ENCODE data around the gene RAB3A.

Gene RAB3A

DNA sequence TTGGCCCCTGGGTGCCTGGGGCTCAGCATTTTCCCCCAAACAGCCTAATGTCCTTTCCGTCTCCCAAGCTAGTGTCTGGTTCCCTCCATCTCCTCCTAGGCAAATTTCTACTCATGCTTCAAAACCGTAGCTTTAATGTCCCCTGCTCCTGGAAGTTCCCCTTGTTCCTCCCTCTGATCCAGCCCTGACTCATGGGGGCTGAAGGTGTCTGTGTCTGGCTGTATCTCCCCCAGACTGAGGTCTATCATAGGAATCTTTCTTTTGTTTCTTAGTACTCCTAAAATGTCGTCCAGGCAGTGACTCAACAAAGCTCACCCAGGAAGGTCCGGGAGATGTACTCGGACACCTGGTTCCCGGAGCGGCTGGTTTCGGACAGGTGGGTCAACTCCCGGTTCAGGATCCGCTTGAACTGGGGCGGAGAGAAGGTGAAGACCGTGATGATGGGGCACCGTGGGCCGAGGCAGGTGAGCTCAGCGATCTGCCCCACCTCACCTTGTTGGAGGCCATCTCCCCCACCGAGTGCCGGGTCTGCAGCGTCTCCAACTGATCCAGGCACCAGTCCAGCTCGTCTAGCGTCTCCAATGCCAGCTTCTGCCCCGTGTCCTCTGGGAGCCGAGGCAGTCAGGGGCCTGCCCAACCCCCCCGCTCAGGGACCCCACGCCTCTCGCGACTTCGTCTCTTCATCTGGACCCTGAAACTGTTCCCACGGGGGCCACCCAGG lies 16.2 kb upstream of the RAB3A start:
- TF ChIP-seq, protein P1, sequence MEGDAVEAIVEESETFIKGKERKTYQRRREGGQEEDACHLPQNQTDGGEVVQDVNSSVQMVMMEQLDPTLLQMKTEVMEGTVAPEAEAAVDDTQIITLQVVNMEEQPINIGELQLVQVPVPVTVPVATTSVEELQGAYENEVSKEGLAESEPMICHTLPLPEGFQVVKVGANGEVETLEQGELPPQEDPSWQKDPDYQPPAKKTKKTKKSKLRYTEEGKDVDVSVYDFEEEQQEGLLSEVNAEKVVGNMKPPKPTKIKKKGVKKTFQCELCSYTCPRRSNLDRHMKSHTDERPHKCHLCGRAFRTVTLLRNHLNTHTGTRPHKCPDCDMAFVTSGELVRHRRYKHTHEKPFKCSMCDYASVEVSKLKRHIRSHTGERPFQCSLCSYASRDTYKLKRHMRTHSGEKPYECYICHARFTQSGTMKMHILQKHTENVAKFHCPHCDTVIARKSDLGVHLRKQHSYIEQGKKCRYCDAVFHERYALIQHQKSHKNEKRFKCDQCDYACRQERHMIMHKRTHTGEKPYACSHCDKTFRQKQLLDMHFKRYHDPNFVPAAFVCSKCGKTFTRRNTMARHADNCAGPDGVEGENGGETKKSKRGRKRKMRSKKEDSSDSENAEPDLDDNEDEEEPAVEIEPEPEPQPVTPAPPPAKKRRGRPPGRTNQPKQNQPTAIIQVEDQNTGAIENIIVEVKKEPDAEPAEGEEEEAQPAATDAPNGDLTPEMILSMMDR (IDR thresholded peaks at IDR 0.05; ENCODE audit: borderline replicate concordance, extremely low read depth, low read length, poor library complexity, severe bottlenecking), result no peak
- no peak for TF ChIP-seq EZH2 (IDR thresholded peaks at IDR 0.05; ENCODE audit: borderline replicate concordance, low read depth, low read length, severe bottlenecking)
- Histone ChIP-seq H3K4me3 (ENCODE audit: low read depth in 1 of 2, low read length in 2 of 2) (no peak overlapping the region), H4K20me1 (ENCODE audit: insufficient read depth, low read length) (no peaks in the 10 kb centered on the region), H3K79me2 (ENCODE audit: insufficient read depth, low read length) (no peaks in the 10 kb centered on the region), H3K9ac (ENCODE audit: low read depth, low read length) (no peak overlapping the region), H3K9me3 (ENCODE audit: insufficient read depth, low read length, severe bottlenecking) (no peaks in the 10 kb centered on the region), H3K27me3 (ENCODE audit: insufficient read depth, low read length, poor library complexity) (no peaks in the 10 kb centered on the region), H3K27ac (ENCODE audit: low read length) (no peak overlapping the region), H3K36me3 (ENCODE audit: insufficient read depth, low read length) (no peaks in the 10 kb centered on the region), H3K4me1 (ENCODE audit: insufficient read depth, low read length) (no peaks in the 10 kb centered on the region), H3K4me2 (ENCODE audit: insufficient read depth, low read length) (no peak overlapping the region), H2AFZ (ENCODE audit: low read depth, low read length) (no peak overlapping the region)
- DNase-seq (no peak), ATAC-seq (ENCODE audit: insufficient read depth, low read depth) (no peak)

DNA sequence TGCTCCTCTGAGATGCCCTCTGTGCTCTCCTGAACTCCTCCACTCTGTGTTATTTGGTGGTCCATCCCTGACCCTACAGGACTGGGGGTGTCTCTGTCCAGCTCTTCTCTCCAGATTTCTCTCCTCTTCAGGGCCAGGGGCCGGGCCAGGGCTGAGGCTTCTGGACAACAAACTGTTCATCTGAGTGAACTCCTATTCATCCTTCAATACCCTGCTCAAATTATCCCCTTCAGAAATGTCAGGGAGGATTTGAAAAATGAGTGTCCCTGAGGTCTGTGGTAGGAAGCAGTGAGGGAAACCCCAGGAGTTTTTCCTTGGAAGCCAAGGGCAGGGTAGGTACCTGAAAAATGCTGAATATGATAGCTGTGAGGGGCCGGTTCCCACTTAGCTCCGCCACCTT lies 14.8 kb upstream of the RAB3A start:
- TF ChIP-seq, protein P1 (IDR thresholded peaks at IDR 0.05; ENCODE audit: borderline replicate concordance, extremely low read depth, low read length, poor library complexity, severe bottlenecking), result no peak
- no peak for TF ChIP-seq EZH2 (IDR thresholded peaks at IDR 0.05; ENCODE audit: borderline replicate concordance, low read depth, low read length, severe bottlenecking)
- H4K20me1 ChIP-seq (ENCODE audit: insufficient read depth, low read length), result no peaks in the 10 kb centered on the region
- H3K9ac ChIP-seq (ENCODE audit: low read depth, low read length), result no peak overlapping the region
- no peaks in the 10 kb centered on the region for H3K4me1 ChIP-seq (ENCODE audit: insufficient read depth, low read length)
- H3K27me3 ChIP-seq (ENCODE audit: insufficient read depth, low read length, poor library complexity), result no peaks in the 10 kb centered on the region
- no peak overlapping the region for H3K4me2 ChIP-seq (ENCODE audit: insufficient read depth, low read length)
- no peak for ATAC-seq (ENCODE audit: insufficient read depth, low read depth)
- H3K36me3 ChIP-seq (ENCODE audit: insufficient read depth, low read length), result no peaks in the 10 kb centered on the region
- H2AFZ ChIP-seq (ENCODE audit: low read depth, low read length), result no peak overlapping the region
- H3K9me3 ChIP-seq (ENCODE audit: insufficient read depth, low read length, severe bottlenecking), result no peaks in the 10 kb centered on the region
- DNase-seq, result no peak
- no peak overlapping the region for H3K4me3 ChIP-seq (ENCODE audit: low read depth in 1 of 2, low read length in 2 of 2)
- no peaks in the 10 kb centered on the region for H3K79me2 ChIP-seq (ENCODE audit: insufficient read depth, low read length)
- no peak overlapping the region for H3K27ac ChIP-seq (ENCODE audit: low read length)

DNA sequence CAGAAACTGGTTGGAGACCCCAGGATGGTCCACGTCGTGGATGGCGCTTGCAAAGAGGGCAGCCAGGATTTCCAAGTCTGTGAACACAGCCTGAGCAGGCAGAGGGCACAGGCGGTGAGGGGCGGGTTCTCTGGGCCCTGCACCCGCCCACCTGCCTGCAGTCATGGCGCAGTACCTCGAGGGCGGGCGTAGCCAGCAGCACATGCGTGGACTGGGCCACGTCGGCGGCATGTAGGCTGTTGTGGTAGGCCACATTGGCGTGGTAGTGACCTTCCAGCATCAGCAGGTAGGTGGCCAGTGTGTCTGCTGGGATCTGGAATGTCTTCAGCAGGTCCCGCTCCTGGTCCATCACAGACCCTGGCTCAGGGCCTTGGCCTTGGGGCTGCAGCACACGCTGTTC lies 14.3 kb upstream of the RAB3A start:
- Histone ChIP-seq H4K20me1 (ENCODE audit: insufficient read depth, low read length) (no peaks in the 10 kb centered on the region), H3K79me2 (ENCODE audit: insufficient read depth, low read length) (no peaks in the 10 kb centered on the region), H3K9me3 (ENCODE audit: insufficient read depth, low read length, severe bottlenecking) (no peaks in the 10 kb centered on the region), H3K27me3 (ENCODE audit: insufficient read depth, low read length, poor library complexity) (no peaks in the 10 kb centered on the region), H3K4me3 (ENCODE audit: low read depth in 1 of 2, low read length in 2 of 2) (no peak overlapping the region), H3K36me3 (ENCODE audit: insufficient read depth, low read length) (no peaks in the 10 kb centered on the region), H3K4me1 (ENCODE audit: insufficient read depth, low read length) (no peaks in the 10 kb centered on the region), H3K9ac (ENCODE audit: low read depth, low read length) (no peak overlapping the region), H3K27ac (ENCODE audit: low read length) (no peak overlapping the region), H3K4me2 (ENCODE audit: insufficient read depth, low read length) (no peak overlapping the region), H2AFZ (ENCODE audit: low read depth, low read length) (no peak overlapping the region)
- DNase-seq (no peak), ATAC-seq (ENCODE audit: insufficient read depth, low read depth) (no peak)
- no peak for TF ChIP-seq EZH2 (IDR thresholded peaks at IDR 0.05; ENCODE audit: borderline replicate concordance, low read depth, low read length, severe bottlenecking)
- TF ChIP-seq, protein P1 (IDR thresholded peaks at IDR 0.05; ENCODE audit: borderline replicate concordance, extremely low read depth, low read length, poor library complexity, severe bottlenecking), result no peak
